Embryonic facial prominence (tissue), 1 donor: ENCODE data around the gene NUAK1.

ENCODE experiments used
- DNase-seq: peaks from one replicate; pipeline ENCODE4 v3.0.0-alpha.2; 2016; ENCODE audit errors: extremely low spot score

The NUAK1 gene

GRCh38 chr12:106110626-106111300 is 28.0 kb downstream of the NUAK1 start:
- no peak for DNase-seq

DNA sequence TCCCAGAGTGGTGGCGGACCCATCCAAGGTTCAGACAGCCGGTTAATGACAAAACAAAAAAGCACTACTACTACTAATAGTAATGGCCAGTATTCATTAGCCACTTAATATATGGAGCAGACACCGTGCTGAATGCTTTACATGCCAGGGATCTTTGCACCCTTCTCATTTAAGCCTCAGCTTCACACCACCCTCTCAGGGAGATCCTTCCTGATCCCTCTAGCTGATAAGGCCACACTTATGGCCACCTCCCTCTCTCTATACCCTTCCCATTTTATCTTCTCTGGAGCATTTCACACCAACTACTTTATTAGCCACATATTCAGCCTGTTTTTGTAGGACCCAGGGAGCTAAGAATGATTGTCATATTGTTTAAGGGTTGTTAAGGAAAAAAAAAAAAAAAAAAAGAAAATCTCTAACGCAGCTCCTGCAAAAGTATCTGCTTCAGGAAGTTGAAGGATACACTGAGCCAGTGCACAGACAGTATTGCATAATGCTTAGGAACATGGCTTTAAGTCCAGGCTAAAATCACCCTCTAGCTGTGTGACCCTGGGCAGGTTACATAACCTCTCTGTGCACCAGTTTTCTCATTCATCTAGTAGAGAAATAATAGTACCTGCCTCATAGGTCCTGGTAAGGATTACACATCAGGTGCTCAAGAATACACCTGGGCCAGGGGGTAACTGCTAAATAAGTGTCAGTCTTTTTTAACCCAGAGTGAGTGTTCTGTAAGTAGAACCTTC is 29.4 kb downstream of the NUAK1 start:
- no peak for DNase-seq

DNA sequence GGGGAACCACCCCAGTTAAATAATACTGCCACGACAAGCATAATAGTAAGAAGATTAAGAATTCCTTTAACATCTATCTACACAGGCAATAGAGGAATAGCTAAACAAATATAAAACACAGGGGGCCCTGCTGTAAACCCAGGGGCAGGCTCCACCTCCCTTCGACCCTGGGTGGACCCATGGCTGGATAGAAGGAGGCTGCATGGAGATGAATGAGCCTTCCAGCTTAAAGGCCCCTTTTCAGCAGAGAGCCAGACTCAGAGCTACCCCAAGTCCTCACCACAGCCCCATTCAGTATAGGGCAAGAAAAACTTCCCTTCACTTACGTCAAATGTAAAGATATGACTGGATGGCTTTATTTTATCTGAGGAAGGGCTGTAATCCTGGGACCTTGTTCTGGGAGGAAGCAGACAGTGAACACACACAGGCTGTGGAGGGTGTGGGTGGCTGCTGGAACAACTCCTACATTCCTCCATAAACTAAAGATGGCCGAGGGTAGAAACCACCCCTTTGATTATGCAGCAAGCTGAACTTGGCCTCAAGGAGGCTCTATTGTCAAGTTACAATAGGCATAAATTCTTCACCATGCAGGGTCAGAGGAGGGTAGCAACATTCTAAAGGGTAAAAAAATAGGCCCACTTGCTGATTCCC is 30.4 kb downstream of the NUAK1 start:
- DNase-seq: no peak

GRCh38 chr12:106107566-106107965 is 31.2 kb downstream of the NUAK1 start:
- no peak for DNase-seq

DNA sequence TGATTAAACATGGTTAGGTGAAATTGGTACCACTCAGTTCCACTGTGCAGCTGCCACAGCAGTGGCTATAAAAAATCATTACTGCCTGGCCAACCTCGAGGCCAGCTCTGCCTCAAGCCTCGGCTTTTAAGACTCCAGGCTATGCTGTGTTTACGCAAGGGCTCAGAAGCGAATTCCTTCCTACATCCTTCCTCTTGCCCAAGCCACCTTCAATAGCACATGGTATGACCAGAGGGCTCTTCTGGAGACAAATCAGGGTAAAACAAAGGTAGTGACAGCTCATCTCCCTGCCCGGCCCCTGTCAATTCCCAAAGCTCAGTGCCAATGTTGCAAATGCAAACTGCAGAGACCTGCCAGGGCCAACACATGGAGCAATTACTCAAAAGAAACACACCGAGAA is 31.9 kb downstream of the NUAK1 start:
- no peak for DNase-seq

GRCh38 chr12:106106061-106106566 is 32.6 kb downstream of the NUAK1 start:
- no peak for DNase-seq

DNA sequence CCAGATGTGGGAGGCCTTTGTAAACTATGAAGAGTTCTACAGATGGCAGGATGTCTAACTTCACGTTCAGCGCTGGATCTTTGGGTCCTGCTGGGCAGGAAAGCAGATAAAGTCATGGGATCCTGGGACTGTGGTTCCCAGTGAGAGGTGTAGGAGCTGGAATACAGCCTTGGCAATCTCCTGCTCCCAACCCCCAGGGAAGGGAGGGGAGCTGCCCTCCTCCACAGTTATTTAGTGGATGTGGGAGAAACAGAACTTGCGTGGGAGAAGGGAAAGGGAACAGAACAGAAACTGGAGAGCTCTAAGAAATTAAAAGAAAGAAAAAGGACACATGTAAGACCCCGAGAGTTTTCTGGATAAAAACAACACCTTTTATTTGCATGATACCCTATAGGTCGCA is 37.0 kb downstream of the NUAK1 start:
- DNase-seq: no peak

DNA sequence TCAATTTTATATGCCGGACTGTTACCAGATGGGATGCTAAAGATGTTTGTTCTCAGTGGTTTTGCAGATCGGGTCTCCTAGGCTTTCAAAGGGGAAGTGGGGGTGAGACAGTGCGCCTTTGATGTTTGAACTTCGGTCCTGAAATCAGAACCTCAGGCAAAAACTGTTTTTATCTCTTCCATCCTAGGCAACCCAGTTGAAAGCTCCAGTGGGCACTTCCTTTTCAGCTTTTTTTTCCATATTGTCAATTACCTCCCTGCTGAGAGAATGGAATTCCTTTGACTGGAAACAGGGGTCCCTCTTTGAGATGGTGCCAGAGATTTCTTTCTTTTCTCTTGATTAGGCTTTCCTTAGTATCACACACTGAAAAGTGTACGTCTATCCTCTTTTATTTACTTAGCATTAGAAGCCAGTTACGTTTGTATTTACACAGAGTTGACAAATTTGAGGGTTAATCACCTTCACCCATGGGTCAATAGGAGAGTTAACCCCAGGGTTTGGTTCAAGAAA is 40.0 kb downstream of the NUAK1 start:
- DNase-seq: no peak

DNA sequence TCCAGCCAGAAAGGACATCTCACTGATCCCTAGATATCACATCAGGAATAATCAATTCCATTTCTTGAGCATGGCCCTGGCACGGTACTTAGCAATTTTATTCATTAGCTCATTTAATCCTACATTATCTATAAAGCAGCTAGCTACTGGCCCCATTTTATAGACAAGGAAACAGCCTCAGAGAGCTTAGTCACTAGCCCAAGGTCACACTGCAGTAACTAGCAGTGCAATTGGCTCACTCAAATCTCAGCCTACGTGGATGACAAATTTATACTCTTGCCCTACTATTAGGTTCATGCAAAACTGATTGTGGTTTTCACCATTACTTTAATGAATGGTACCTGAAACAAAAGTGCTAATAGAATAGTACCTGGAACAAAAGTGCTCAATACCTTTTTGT is 41.7 kb downstream of the NUAK1 start:
- DNase-seq: no peak

GRCh38 chr12:106096376-106096775 is 42.4 kb downstream of the NUAK1 start:
- no peak for DNase-seq

GRCh38 chr12:106094304-106094703 is 44.5 kb downstream of the NUAK1 start:
- DNase-seq: no peak

GRCh38 chr12:106093246-106093645 is 45.5 kb downstream of the NUAK1 start:
- no peak for DNase-seq

GRCh38 chr12:106091446-106091820 is 47.3 kb downstream of the NUAK1 start:
- DNase-seq: no peak

DNA sequence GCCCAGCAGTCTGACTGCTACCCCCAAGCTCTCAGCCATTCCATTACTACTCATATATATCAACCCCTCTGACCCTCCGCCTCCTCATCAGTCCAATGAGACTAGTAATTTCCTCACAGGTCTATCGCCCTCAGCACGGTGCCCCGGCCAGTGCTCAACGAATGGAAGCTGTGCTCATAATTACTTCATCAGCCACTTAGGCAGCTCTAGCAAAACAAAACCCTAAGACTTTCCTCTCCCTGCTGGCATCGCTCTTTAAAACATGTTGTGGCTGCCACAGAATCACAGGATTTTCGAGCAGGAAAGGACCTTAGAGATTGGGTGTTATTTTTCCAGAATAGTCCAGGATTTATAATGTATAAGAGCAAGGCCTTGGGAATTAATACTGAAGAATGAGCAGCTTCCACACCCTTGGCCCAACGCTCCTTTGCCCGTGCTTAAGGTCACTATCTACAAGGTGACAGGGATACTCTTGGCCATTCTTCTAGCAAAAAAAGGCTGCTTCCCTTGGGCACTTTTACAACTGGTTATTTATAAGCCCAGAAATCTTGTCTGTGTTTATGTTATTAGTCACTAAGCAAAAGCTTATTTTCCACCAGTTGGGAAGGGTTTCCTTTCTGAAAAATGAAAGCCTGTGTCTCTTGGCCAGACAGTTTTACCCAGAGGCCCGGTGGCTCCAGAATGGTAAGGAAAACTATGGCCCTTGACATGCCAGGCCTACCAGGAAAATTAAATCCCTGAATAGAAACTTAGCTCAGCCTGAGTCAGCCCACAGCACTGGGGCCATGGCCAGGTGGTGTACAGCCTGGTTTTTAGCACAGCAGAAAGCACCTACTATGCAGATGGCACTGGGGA is 47.9 kb downstream of the NUAK1 start:
- DNase-seq: no peak

GRCh38 chr12:106089935-106090334 is 48.8 kb downstream of the NUAK1 start:
- no peak for DNase-seq

- DNase-seq: no peak
Observed at GRCh38 chr12:106088811-106089485, 49.8 kb downstream of the NUAK1 start.

- no peak for DNase-seq
Observed at GRCh38 chr12:106088246-106088808, 50.4 kb downstream of the NUAK1 start.

- DNase-seq: no peak
Observed at GRCh38 chr12:106086696-106087095, 52.1 kb downstream of the NUAK1 start.

DNA sequence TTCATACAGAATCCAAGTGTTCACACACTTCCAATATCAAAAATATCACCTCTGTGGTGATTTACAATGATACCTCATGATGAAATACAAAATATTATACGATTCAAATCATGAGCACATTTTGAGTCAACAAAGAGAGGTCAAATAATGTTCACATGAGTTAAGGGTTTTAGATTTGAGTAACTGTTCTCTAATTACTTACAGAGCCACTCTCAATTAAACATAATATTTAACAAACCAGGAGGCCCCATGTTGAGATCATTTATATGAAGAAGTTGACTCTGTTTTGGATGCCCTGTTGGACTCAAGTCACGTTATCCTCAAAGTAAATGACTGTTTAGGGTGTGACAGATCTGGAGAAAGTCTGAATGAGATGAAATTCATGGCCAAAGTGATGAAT is 53.5 kb downstream of the NUAK1 start:
- DNase-seq: no peak

DNA sequence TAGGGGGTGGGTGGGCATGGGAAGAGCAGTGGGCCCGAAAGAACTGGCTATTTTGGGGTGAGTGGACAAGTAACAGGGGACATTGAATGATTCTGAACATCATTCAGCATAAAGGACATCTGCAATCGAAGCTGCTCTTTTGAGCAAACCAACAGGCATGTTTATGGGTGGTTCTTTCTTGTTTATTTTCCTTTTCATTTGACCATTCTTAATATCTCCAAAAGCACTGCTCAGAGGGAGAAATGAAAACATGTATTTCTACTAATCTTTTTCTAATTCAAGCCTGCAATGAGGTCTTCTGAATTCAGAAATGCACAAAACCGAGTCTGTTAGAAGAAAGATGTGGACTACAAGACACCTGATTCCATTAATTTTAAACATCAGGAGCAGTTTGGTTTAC is 54.0 kb downstream of the NUAK1 start:
- DNase-seq: no peak
